ENCODE data around the gene CYB561D2. TPM values are rescaled to one million over a fixed set of nuclear protein-coding genes. Genes with fewer than 3 reads are reported as not detected.
A peak's percentile ranks its signal among the peaks of the same experiment; 100 is the strongest.

CYB561D2 gene
- total RNA-seq, 1 donor from 2014 or later: 22.3 TPM

DNA sequence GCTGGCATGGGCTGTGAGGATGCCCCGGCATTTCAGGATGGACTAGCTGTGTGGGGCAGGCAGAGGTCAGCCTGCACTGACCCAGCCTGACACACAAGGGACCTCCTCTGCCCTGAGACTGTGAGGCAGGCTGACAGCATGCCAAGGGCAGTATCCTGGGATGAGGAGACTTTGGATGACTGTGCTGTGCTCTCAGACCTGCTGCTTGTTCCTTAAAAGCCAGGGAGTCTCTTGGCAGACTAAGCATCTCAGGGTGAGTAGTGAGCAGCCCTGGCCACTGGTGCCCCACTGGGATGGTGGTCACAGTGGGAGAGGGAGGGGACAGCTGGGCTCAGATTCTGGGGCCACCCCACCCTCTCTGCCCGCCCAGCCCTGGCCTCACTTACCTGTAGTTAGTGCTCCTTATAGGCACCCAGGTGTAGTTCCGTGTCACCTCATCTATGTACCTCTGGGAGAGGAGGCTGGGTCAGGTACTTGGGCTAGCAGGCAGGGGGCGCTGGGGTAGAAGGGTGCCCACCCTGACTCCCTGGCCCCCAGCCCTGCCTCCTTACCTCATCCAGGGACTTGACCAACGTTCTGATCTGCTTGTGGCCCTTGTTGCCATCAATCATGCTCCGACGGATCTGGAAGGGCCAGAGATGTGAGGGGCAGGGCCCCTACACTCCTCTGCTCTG lies 24.7 kb downstream of the CYB561D2 start:
- peaks cover 34% of the 10 kb centered on the region for H3K27me3 ChIP-seq (ENCODE audit: control insufficient read depth, insufficient read depth, low read length)
- no peak overlapping the region for H3K4me3 ChIP-seq (ENCODE audit: low read depth, low read length)
- DNase-seq (ENCODE audit: low read depth): no peak
- no peaks in the 10 kb centered on the region for H3K36me3 ChIP-seq (ENCODE audit: control insufficient read depth, insufficient read depth, low read length)
- TF ChIP-seq, protein P1, sequence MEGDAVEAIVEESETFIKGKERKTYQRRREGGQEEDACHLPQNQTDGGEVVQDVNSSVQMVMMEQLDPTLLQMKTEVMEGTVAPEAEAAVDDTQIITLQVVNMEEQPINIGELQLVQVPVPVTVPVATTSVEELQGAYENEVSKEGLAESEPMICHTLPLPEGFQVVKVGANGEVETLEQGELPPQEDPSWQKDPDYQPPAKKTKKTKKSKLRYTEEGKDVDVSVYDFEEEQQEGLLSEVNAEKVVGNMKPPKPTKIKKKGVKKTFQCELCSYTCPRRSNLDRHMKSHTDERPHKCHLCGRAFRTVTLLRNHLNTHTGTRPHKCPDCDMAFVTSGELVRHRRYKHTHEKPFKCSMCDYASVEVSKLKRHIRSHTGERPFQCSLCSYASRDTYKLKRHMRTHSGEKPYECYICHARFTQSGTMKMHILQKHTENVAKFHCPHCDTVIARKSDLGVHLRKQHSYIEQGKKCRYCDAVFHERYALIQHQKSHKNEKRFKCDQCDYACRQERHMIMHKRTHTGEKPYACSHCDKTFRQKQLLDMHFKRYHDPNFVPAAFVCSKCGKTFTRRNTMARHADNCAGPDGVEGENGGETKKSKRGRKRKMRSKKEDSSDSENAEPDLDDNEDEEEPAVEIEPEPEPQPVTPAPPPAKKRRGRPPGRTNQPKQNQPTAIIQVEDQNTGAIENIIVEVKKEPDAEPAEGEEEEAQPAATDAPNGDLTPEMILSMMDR (IDR thresholded peaks at IDR 0.05; ENCODE audit: insufficient read depth, low read length, poor library complexity, severe bottlenecking): peak; percentile 8

DNA sequence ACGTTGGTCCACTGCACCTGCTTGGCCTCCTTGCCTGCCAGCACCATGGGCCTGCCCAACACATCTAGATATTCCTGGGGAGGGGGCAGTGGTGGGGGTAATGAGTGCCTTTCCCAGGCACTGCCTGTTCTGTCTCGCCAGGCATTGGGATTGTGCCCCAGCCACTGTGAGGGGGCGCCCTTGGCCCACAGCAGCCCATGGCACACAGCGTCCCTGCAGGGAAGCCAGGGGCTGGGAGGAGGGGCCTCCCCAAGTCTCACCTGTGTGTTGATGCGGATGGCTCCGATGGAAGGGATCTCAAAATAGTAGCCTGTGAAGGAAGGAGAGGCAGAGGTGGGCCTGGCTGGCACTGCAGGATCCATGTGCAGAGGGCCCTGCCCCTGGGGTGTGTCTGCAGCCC lies 27.4 kb downstream of the CYB561D2 start:
- Histone ChIP-seq H3K4me3 (ENCODE audit: low read depth, low read length) (no peak overlapping the region), H3K36me3 (ENCODE audit: control insufficient read depth, insufficient read depth, low read length) (no peaks in the 10 kb centered on the region), H3K27me3 (ENCODE audit: control insufficient read depth, insufficient read depth, low read length) (peaks cover 39% of the 10 kb centered on the region)
- TF ChIP-seq, protein P1 (IDR thresholded peaks at IDR 0.05; ENCODE audit: insufficient read depth, low read length, poor library complexity, severe bottlenecking): no peak
- DNase-seq (ENCODE audit: low read depth): no peak

DNA sequence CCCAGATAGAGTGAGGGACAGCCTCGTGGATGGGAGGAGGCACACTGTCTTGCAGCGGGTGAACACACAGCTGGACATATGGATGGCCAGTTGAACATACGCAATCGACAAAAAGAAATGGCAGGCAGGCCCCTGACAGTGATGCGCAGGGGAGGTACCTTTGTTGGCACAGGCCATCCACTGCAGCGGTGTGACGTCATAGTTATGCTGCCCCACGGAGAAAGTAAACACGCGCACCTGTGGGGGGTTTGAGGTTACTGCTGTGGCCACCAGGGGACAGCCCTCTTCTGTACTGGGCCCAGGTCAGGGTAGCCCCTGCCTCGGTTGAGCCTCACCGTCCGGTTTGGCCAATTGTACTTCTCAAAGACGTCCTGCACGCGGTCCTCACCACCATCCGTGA lies 28.1 kb downstream of the CYB561D2 start:
- DNase-seq (ENCODE audit: low read depth): no peak
- Histone ChIP-seq H3K4me3 (ENCODE audit: low read depth, low read length) (no peak overlapping the region), H3K36me3 (ENCODE audit: control insufficient read depth, insufficient read depth, low read length) (no peaks in the 10 kb centered on the region), H3K27me3 (ENCODE audit: control insufficient read depth, insufficient read depth, low read length) (peaks cover 47% of the 10 kb centered on the region)
- TF ChIP-seq, protein P1 (IDR thresholded peaks at IDR 0.05; ENCODE audit: insufficient read depth, low read length, poor library complexity, severe bottlenecking): no peak

DNA sequence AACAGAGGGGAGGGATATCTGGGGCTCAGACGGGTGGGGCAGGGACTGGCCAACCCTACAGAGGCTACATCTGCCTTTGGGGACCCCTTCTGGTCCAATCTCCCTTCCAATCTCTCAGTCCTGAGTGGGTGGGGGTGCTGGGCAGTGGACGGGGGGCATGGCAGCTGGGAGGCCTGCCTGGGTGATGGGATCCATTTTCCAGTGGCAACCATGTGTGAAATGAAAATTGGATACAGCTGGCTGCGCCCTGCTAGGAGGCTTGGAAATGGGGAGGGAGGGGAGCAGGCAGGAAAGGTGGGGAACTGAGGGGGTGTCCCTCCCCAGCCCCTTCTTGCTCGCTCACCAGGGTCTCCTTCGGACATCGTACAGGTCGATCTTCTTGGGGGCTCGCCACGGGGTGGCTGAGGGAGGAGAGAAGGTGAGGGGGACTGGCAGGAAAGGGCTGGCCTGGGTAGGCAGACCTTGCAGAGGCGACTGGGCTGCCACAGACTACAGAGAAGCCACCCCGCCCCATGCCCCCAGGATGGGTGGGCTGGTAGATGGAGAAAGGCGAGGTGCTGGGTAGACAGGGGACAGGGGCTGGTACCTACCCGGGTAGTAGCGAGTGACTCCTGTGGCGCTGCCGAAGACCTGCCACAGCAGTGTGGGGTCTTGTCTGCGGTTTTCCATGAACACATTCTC lies 29.9 kb downstream of the CYB561D2 start:
- no peak for DNase-seq (ENCODE audit: low read depth)
- H3K4me3 ChIP-seq (ENCODE audit: low read depth, low read length): no peak overlapping the region
- H3K36me3 ChIP-seq (ENCODE audit: control insufficient read depth, insufficient read depth, low read length): no peaks in the 10 kb centered on the region
- peaks cover 53% of the 10 kb centered on the region for H3K27me3 ChIP-seq (ENCODE audit: control insufficient read depth, insufficient read depth, low read length)
- TF ChIP-seq, protein P1 (IDR thresholded peaks at IDR 0.05; ENCODE audit: insufficient read depth, low read length, poor library complexity, severe bottlenecking): no peak

DNA sequence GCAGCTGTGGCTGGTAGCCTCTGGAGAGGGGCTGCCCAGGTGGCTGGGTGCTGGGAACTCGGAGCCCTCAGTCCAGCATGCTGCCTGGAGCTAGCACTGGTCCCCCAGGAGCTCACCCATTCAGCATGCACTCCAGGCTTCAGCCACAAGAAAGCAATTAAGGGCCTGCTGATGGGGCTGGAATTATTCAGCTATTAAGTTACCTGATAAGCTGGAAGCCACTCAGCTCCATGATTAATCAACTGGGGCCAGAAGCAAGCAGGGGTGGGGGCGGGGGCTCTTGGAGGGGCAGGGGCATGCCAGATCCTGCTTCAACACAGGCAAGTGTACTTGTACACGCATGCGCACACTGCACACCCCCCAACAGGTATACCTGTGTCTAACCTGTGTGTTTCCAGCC lies 30.7 kb downstream of the CYB561D2 start:
- Histone ChIP-seq H3K27me3 (ENCODE audit: control insufficient read depth, insufficient read depth, low read length) (peaks cover 57% of the 10 kb centered on the region), H3K4me3 (ENCODE audit: low read depth, low read length) (no peak overlapping the region), H3K36me3 (ENCODE audit: control insufficient read depth, insufficient read depth, low read length) (no peaks in the 10 kb centered on the region)
- TF ChIP-seq, protein P1 (IDR thresholded peaks at IDR 0.05; ENCODE audit: insufficient read depth, low read length, poor library complexity, severe bottlenecking): no peak
- no peak for DNase-seq (ENCODE audit: low read depth)
